ENCODE results near the gene PGS1. TPM values are rescaled to one million over a fixed set of nuclear protein-coding genes. Genes with fewer than 3 reads are reported as not detected.

Gene PGS1
- total and polyA plus RNA-seq, 10 of the 15 experiments (the other 5 are each of a cell fraction or from before 2014, with no cell fraction given) = 1.3 to 37.6 (median 27.4) TPM

DNA sequence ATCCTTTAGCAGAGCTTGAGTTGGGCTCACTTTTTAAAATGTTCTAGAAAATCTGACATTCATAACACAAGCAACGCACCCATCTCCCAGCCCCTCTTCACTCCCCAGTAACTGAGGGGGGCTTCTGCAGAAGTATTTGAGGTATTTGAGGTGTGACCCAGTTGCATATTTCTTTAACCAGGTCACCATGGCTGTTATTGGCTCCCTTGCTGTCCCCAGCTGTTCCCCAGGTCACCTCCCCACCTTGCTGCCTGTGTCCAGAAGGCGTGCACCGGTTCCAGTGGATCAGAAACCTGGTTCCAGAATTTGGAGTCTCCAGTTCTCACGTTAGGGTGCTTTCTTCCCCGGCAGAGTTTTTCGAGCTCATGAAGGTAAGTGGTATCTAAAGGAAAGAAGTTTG is 13.8 kb downstream of the PGS1 start:
- Histone ChIP-seq H3K79me2 (ENCODE audit: control insufficient read depth, insufficient read depth, low read length) (peaks cover 54% of the 10 kb centered on the region), H3K4me1 (ENCODE audit: control insufficient read depth, insufficient read depth, low read length) (peaks cover 45% of the 10 kb centered on the region), H3K4me3 (no peak overlapping the region), H3K27ac (ENCODE audit: control insufficient read depth, insufficient read depth) (no peak overlapping the region), H2AFZ (ENCODE audit: control insufficient read depth, low read depth, low read length) (no peak overlapping the region), H4K20me1 (ENCODE audit: control insufficient read depth, insufficient read depth) (no peaks in the 10 kb centered on the region; the same call in none of the 2 replicates), H3K27me3 (replicated peaks in 1 of 2; ENCODE audit: control insufficient read depth in 2 of 2, insufficient read depth in 2 of 2, low read length in 1 of 2) (no peaks in the 10 kb centered on the region), H3K36me3 (ENCODE audit: control insufficient read depth in 2 of 2, insufficient read depth in 2 of 2, low read length in 1 of 2) (peaks cover 18 to 24% of the 10 kb centered on the region in 2 experiments), H3K4me2 (ENCODE audit: control insufficient read depth, insufficient read depth) (no peak overlapping the region), H3K9me3 (replicated peaks; ENCODE audit: control insufficient read depth, insufficient read depth, low read length) (no peaks in the 10 kb centered on the region), H3K9ac (ENCODE audit: control insufficient read depth, insufficient read depth, low read length) (no peak overlapping the region)
- TF ChIP-seq EED (IDR thresholded peaks at IDR 0.05; ENCODE audit: low read depth) (no peak), POU2F2 (IDR thresholded peaks at IDR 0.05; ENCODE audit: borderline replicate concordance, low read depth, low read length) (no peak), HDGF (IDR thresholded peaks at IDR 0.05) (no peak)
- TF ChIP-seq, protein P1, sequence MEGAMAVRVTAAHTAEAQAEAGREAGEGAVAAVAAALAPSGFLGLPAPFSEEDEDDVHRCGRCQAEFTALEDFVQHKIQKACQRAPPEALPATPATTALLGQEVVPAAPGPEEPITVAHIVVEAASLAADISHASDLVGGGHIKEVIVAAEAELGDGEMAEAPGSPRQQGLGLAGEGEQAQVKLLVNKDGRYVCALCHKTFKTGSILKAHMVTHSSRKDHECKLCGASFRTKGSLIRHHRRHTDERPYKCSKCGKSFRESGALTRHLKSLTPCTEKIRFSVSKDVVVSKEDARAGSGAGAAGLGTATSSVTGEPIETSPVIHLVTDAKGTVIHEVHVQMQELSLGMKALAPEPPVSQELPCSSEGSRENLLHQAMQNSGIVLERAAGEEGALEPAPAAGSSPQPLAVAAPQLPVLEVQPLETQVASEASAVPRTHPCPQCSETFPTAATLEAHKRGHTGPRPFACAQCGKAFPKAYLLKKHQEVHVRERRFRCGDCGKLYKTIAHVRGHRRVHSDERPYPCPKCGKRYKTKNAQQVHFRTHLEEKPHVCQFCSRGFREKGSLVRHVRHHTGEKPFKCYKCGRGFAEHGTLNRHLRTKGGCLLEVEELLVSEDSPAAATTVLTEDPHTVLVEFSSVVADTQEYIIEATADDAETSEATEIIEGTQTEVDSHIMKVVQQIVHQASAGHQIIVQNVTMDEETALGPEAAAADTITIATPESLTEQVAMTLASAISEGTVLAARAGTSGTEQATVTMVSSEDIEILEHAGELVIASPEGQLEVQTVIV (IDR thresholded peaks at IDR 0.05; ENCODE audit: borderline replicate concordance, partially characterized antibody) = no peak
- TF ChIP-seq, protein P2, sequence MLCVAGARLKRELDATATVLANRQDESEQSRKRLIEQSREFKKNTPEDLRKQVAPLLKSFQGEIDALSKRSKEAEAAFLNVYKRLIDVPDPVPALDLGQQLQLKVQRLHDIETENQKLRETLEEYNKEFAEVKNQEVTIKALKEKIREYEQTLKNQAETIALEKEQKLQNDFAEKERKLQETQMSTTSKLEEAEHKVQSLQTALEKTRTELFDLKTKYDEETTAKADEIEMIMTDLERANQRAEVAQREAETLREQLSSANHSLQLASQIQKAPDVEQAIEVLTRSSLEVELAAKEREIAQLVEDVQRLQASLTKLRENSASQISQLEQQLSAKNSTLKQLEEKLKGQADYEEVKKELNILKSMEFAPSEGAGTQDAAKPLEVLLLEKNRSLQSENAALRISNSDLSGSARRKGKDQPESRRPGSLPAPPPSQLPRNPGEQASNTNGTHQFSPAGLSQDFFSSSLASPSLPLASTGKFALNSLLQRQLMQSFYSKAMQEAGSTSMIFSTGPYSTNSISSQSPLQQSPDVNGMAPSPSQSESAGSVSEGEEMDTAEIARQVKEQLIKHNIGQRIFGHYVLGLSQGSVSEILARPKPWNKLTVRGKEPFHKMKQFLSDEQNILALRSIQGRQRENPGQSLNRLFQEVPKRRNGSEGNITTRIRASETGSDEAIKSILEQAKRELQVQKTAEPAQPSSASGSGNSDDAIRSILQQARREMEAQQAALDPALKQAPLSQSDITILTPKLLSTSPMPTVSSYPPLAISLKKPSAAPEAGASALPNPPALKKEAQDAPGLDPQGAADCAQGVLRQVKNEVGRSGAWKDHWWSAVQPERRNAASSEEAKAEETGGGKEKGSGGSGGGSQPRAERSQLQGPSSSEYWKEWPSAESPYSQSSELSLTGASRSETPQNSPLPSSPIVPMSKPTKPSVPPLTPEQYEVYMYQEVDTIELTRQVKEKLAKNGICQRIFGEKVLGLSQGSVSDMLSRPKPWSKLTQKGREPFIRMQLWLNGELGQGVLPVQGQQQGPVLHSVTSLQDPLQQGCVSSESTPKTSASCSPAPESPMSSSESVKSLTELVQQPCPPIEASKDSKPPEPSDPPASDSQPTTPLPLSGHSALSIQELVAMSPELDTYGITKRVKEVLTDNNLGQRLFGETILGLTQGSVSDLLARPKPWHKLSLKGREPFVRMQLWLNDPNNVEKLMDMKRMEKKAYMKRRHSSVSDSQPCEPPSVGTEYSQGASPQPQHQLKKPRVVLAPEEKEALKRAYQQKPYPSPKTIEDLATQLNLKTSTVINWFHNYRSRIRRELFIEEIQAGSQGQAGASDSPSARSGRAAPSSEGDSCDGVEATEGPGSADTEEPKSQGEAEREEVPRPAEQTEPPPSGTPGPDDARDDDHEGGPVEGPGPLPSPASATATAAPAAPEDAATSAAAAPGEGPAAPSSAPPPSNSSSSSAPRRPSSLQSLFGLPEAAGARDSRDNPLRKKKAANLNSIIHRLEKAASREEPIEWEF (IDR thresholded peaks at IDR 0.05; ENCODE audit: insufficient replicate concordance, low read depth, low read length) = no peak
- no TSS peak for BruUV-seq (replicated peaks)
- intact Hi-C loops (cut with micrococcal nuclease; ENCODE audit: unreplicated experiment) (no loop called here), in situ Hi-C loops (cut with MboI) (no loop called here)
- 97% methylated on average over 6 of the region's 6 CpGs for WGBS (ENCODE audit: insufficient coverage, insufficient replicate concordance, low lambda C conversion rate, missing lambda C conversion rate)
- RAD21 ChIA-PET (ENCODE audit: unreplicated experiment) = interaction anchor here (0.6 to 1.4 kb wide), 3 partner anchors 10 to 312 kb away, joined by 3 to 5 read pairs (median 4); no protein-coding TSS in a partner anchor
- FAIRE-seq (no peak), ATAC-seq (no peak), DNase-seq (ENCODE audit: low read depth, low spot score) (no peak)
- CTCF ChIA-PET = interaction anchor here (1.0 to 3.0 kb wide), 4 partner anchors 9 to 31 kb away, joined by 3 to 14 read pairs (median 4); partner anchors contain the start of gene SOCS3
- SMC1A ChIA-PET (ENCODE audit: uncharacterized antibody, unreplicated experiment) = interaction anchor here (0.6 to 2.0 kb wide), 5 partner anchors 10 to 104 kb away, joined by 3 to 6 read pairs (median 4); no protein-coding TSS in a partner anchor
- POLR2A ChIA-PET = interaction anchor here (2.6 kb wide), 1 partner anchor 10 kb away, joined by 10 read pairs; no protein-coding TSS in a partner anchor
